Uterus (tissue), 2 donors: ENCODE measurements around the gene EXD1.

Source experiments
- CTCF ChIP-seq, 4 experiments: fragments of 200-600 bp in 2 of 4; fragments of 450-650 bp in 2 of 4; sonication (generic) in 2 of 4; IDR thresholded peaks; one replicate each; pipeline ENCODE4 v1.5.1; 2016 to 2019; ENCODE audit warnings: antibody characterized with exemption in 4 of 4, mild to moderate bottlenecking in 2 of 4, moderate library complexity in 1 of 4
- POLR2A ChIP-seq, 2 donors: fragments of 450-650 bp; IDR thresholded peaks; one replicate each; pipeline ENCODE4 v1.6.1; 2016; ENCODE audit warnings: antibody characterized with exemption in 2 of 2, mild to moderate bottlenecking in 1 of 2, moderate library complexity in 1 of 2

- no peak for TF ChIP-seq CTCF (IDR thresholded peaks at IDR 0.05)
- no peak for TF ChIP-seq POLR2A (IDR thresholded peaks at IDR 0.05)
Observed at GRCh38 chr15:41183581-41183980, 47.0 kb downstream of the EXD1 start.
